GM04503 (cell line): ENCODE measurements around the gene CLIC6.

ENCODE experiments used
- DNase-seq: peaks from one replicate; pipeline ENCODE4 v3.0.0-alpha.2; 2012; ENCODE audit warnings: low read depth

CLIC6 gene

GRCh38 chr21:34728479-34728878 is 59.7 kb downstream of the CLIC6 start:
- DNase-seq: no peak

- DNase-seq: no peak
These were observed 61.4 kb downstream of the CLIC6 start for GRCh38 chr21:34730194-34730593.

DNA sequence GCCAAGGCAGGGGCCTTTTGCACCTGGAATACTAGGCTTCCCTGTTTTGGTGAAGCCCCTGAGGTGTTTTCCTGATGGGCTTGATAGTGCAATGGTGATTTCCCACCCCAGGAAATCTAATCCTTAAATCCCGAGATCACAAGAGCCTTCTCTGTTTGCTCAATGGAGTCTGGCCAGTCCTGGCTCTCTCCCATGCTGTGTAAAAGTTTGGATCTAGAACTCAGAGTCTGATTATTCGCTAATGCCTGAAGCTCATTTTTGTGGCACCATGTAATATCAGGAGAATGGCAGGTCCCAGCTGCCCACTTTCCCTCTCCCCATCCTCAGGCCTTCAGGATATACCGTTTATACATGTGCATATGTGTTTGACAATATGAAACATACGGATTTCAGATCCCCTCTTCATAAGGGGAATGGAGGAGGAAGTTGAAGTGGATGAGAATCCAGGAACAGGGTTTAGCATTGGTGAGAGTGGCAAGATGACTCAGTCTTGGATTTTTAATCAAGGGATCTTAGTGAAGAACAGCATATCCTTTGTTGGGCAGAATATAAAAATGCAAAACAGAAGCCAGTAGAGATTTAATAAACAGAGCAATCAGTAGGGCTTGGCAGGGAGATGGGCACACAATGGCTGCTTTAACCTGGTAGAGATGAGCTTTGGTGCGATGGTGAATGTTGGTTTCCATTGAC is 62.1 kb downstream of the CLIC6 start:
- DNase-seq: no peak

DNA sequence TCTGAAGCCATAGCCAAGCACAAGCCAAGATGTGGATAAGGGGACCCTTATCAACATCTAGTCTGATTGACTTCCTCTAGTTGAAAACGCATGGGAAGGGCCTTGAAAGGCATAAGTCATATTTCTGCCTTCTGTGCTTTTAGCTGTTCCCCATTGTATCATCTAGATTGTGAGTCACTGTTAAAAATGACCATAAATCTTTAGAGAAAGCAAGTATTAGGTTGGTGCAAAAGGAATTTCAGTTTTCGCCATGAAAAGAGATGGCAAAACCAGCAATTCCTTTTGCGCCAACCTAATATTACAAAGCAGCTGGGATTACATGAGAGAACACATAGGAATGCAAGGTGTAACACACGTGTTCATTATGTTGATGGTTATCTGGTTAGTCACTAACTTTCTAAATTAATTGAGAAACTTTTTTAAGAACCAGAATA is 63.6 kb downstream of the CLIC6 start:
- no peak for DNase-seq

GRCh38 chr21:34733852-34734251 is 65.1 kb downstream of the CLIC6 start:
- no peak for DNase-seq

DNA sequence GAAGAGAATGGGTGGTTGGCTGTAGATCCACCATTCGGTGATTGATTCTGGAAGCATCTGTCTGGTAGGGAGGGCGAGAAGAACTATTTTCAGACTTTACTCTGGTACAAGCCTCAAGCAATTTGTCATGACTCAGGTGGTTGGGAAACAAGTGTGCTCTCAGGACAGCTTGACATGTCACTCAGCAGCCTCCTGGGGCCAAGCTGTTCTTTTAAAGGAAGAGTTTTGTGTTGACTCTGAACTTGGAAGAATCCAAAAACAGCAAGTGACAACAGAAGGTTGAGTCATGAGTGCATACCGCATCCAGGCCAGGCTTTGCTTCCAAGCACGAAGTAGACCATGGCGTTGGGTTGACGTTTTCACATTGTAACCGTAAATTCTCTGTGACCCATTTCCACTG is 65.9 kb downstream of the CLIC6 start:
- no peak for DNase-seq

DNA sequence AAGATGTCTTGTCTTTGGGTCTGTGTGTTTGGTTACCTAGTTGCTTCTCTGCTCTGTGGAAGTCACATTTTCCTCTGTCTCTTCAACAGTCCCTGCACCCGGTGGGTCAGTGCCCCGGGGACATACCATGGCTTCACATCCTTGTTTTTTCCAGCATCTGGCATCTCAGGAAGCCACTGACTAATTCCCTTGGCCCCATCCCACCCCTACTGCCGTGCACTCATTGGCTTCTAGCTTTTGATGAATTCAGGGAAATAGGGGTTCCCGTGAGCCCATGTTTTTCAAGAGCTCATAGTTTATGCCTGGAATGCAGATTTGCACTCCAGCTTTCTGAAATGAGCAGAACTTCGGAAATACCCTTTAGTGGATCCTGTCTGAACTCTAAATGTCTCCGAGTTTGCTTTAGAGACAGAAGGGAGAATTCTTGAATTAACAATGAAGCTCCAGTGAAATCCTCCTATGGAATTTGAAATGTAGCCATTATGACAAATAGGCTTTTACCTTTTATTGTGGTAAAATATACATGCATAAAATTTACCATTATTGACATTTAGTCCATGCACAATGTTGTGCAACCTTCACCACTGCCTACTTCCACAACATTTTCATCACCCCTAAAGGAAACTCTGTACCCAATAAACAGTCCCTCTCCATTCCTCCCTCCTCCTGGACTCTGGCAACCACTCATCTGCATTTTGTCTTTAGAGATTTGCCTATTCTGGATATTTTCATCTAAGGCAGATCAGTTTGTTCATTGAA is 67.5 kb downstream of the CLIC6 start:
- DNase-seq: peak; percentile 18

GRCh38 chr21:34737115-34737514 is 68.3 kb downstream of the CLIC6 start:
- DNase-seq: no peak

GRCh38 chr21:34740198-34740597 is 71.4 kb downstream of the CLIC6 start:
- DNase-seq: no peak

GRCh38 chr21:34743285-34743684 is 74.5 kb downstream of the CLIC6 start:
- DNase-seq: no peak

DNA sequence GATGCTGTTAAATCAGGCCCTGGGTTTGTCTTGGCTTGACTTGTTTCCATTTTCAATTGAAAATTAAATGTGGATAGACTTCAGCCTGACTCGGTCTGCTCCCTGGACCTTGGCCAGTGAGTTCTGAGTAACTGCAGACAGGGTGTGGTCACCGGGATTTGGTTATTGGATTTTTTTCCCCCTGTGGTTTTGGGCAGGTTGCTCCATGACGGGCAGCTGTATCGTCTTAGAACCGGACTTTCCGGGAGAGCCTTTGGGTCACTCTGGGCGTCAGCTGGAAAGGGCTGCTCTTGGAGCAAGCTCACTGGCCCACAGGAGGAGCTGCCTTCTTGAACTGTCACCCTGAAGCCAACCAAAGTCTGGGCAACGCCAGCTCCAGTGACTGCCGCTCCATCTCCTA is 75.0 kb downstream of the CLIC6 start:
- DNase-seq: peak; percentile 27

GRCh38 chr21:34744801-34745200 is 76.0 kb downstream of the CLIC6 start:
- DNase-seq: no peak

DNA sequence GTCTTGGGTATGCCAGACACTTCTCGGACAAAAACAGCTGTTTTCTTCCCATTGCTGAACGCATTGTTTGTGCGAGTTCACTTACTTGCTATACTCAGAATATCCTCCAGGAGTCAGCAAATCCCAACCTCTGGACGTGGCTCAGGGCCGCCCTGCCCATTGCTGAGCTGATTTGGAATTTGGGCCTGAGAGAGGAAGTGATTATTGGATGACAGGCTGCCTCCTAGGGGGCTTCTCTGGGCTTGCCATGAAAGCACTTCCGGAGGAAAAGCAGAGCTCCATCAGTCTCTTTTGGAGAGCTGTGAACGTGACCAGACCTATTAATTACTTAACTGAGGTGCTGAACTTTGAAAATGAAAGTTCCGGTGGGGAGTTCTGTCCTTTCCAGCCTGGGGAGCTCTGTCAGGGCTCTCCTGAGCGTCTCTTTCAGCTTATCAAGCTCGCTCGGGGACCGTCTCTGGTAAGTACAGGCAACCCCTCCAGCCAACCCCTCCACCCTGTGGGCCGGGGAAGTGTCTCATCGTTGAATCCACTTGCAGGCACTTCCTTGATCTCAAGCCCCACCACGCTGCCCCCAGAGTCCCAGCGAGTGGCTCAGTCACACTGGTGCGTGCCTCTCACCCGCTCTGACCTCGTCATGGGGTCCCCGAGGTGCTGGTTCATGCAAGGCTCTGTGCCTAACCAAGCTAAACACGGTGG is 76.9 kb downstream of the CLIC6 start:
- DNase-seq: peak; percentile 42

- DNase-seq: no peak
These were observed 80.1 kb downstream of the CLIC6 start for GRCh38 chr21:34748862-34749261.

DNA sequence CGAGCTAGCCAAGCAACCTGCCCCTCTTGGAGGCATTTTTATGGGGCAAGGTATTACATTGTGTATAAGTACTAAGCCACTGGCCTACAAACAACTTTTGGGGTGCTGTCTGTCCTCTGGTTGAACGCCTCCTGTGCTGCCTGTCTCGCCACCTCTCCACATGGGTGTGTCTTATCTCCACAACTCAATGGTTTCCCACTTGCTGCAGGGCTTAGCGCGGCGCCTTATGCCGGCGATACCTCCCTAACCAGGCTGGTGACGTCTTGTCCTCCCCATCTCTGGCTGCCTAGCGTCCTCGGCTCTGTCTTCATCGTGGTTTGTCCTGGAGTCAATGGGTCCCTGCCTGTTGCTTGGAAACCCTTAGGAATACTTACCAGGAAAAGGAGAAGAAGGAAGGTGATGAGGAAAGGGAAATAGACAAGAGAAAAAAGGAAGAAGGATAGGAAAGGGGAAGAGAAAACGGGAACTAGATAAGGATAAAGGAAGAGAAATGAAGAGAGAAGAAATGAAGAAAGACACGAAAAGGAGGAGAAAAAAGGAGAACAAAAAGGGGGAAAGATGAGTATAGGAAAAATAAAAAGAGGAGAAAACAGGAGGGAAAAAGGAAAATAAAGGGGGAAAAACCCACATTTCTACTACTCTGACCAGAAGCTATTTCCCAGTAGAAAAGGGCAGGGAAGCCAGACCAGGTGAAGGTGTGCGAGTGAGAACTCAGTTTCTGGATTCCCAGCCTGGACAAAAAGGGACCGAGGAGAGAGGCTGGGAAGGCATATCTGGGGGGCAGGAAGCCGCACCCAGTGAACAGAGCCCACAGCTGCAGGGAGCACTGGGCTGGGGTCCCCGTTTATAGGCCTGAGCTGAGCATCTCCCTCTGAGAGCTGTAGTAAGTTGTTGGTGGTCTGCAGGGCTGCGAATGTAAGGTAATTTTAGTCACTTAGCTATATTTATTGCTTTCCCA is 86.2 kb downstream of the CLIC6 start:
- no peak for DNase-seq

- DNase-seq: no peak
These were observed 93.0 kb downstream of the CLIC6 start for GRCh38 chr21:34761758-34762330.

DNA sequence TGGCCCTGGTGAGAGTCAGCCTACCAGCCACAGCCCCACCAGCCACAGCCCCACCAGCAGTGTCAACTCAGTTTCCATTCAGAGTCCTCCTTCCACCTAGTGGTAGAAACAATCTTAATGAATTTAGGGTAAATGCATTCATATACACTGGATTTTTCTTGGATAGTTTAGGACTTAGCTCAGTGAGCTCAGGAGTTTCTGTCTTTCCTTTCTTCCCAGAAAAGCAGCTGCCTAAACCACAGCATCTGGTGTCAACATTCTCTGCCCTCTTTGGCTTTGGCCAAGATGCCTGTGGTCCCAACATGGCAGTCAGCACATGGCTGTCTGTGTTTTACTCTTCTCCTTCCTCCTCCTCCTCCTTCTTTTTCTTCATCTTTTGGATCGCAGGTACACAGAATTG is 94.0 kb downstream of the CLIC6 start:
- DNase-seq: peak; percentile 34

- no peak for DNase-seq
These were observed 96.0 kb downstream of the CLIC6 start for GRCh38 chr21:34764715-34765284.

DNA sequence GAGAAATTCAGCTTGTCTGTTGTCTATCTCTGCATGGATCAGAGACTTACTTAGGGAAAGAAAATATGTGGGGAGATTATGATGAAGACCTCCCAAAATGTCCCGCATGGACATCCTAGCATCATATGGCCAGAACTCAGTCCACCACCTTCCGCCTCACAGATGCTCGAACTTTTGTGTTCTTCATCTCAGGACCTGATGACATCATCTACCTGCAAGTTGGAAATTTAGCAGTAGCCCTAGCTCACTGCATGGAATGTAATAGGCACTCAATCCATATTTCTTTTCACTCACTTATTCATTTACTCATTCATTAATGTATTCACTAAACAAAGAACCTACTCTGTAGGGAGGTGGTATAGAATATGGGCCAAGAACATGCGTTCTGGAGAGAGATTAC is 96.8 kb downstream of the CLIC6 start:
- DNase-seq: no peak

DNA sequence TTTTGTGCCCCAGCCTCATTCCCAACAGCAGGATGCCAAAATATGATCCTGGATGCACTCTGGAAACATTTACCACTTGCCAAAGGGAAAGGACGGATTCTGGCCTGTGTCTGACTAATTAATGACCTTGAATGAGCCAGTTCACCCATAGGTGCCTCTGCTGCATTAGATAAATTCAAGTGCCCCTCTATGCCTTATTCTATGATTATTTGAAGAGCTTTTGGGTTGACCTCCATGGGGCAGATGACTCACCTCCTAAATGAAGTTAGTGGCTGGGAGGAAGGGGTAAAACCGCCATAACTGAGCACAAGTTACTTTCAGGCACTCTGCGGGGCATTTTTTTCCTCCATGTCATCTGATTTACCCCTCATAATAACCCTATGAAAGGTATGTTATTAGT is 98.1 kb downstream of the CLIC6 start:
- no peak for DNase-seq
